ENCODE data around the gene FGD4. TPM values are rescaled to one million over a fixed set of nuclear protein-coding genes. Genes with fewer than 3 reads are reported as not detected.

The FGD4 gene
- total RNA-seq, 1 experiment from 2014 or later, result 31.6 TPM

GRCh38 chr12:32688786-32689185, 289.4 kb downstream of the FGD4 start:
- no peaks in the 10 kb centered on the region; the same call in 1 of the 2 replicates for H3K36me3 ChIP-seq (ENCODE audit: control insufficient read depth, insufficient read depth, low read length)
- no peaks in the 10 kb centered on the region for H3K4me1 ChIP-seq
- Mint-ChIP-seq H3K4me3 (ENCODE audit: unreplicated experiment) (no peak overlapping the region), H3K27ac (ENCODE audit: unreplicated experiment) (no peak overlapping the region), H3K27me3 (ENCODE audit: insufficient read depth, unreplicated experiment) (no peaks in the 10 kb centered on the region), H3K4me1 (ENCODE audit: low read depth, unreplicated experiment) (peaks cover 4% of the 10 kb centered on the region), H3K36me3 (ENCODE audit: insufficient read depth, unreplicated experiment) (peaks cover 40% of the 10 kb centered on the region), H3K9me3 (ENCODE audit: unreplicated experiment) (no peaks in the 10 kb centered on the region)
- H3K27me3 ChIP-seq (replicated peaks; ENCODE audit: control insufficient read depth, insufficient read depth, low read length), result no peaks in the 10 kb centered on the region
- H3K9me3 ChIP-seq, result no peaks in the 10 kb centered on the region
- POLR2A ChIA-PET, result no interaction called here
- no peak for TF ChIP-seq CTCF (IDR thresholded peaks at IDR 0.05; ENCODE audit: insufficient read depth in 1 of 2, low read depth in 1 of 2, low read length in 1 of 2, severe bottlenecking in 1 of 2, unreplicated experiment in 1 of 2)
- DNase-seq, result no peak
- no TSS peak for BruUV-seq (replicated peaks)
- intact Hi-C loops (cut with micrococcal nuclease; ENCODE audit: unreplicated experiment), result no loop called here
- no peak overlapping the region for H3K4me3 ChIP-seq (ENCODE audit: low read depth, low read length)
- CTCF ChIA-PET, result interaction anchor here (0.6 kb wide), 1 partner anchor 18 kb away, joined by 3 read pairs; no protein-coding TSS in a partner anchor

- Mint-ChIP-seq H3K9me3 (ENCODE audit: unreplicated experiment) (peaks cover 18% of the 10 kb centered on the region), H3K4me3 (ENCODE audit: unreplicated experiment) (no peak overlapping the region), H3K27me3 (ENCODE audit: insufficient read depth, unreplicated experiment) (no peaks in the 10 kb centered on the region), H3K27ac (ENCODE audit: unreplicated experiment) (no peak overlapping the region), H3K4me1 (ENCODE audit: low read depth, unreplicated experiment) (peaks cover 4% of the 10 kb centered on the region), H3K36me3 (ENCODE audit: insufficient read depth, unreplicated experiment) (peaks cover 35% of the 10 kb centered on the region)
- TF ChIP-seq CTCF (IDR thresholded peaks at IDR 0.05; ENCODE audit: insufficient read depth in 1 of 2, low read depth in 1 of 2, low read length in 1 of 2, severe bottlenecking in 1 of 2, unreplicated experiment in 1 of 2), result no peak
- Histone ChIP-seq H3K9me3 (peaks cover 11% of the 10 kb centered on the region; the same call in 1 of the 2 replicates), H3K36me3 (ENCODE audit: control insufficient read depth, insufficient read depth, low read length) (no peaks in the 10 kb centered on the region; the same call in none of the 2 replicates), H3K4me3 (ENCODE audit: low read depth, low read length) (no peak overlapping the region), H3K4me1 (no peaks in the 10 kb centered on the region), H3K27me3 (replicated peaks; ENCODE audit: control insufficient read depth, insufficient read depth, low read length) (no peaks in the 10 kb centered on the region)
- no peak for DNase-seq
- BruUV-seq (replicated peaks), result no TSS peak
- ChIA-PET POLR2A (no interaction called here), CTCF (no interaction called here)
- intact Hi-C loops (cut with micrococcal nuclease; ENCODE audit: unreplicated experiment), result no loop called here
These were observed 291.6 kb downstream of the FGD4 start for GRCh38 chr12:32690927-32691326.

DNA sequence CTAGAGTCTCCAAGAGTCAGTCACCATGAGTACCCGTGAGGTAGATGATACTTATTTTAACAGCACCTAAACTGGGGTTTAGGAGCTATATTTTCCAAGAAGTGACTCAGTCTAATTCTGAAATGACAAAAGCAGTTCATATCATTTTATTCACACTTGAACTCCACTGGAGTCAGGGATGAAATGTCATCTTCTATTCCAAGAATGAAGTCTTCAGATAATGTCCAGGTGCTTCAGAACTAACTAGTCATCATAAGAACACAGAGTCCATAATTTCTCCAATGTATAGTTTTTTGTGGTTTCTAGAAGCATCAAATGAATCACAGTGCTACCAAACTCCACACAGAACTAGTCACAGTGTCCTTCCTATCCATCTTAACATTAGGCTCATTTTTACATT, 293.0 kb downstream of the FGD4 start:
- ChIA-PET CTCF (no interaction called here), POLR2A (no interaction called here)
- BruUV-seq (replicated peaks), result no TSS peak
- peaks cover 4% of the 10 kb centered on the region for H3K4me1 Mint-ChIP-seq (ENCODE audit: low read depth, unreplicated experiment)
- H3K36me3 Mint-ChIP-seq (ENCODE audit: insufficient read depth, unreplicated experiment), result peaks cover 26% of the 10 kb centered on the region
- no peak for DNase-seq
- no peak overlapping the region for H3K27ac Mint-ChIP-seq (ENCODE audit: unreplicated experiment)
- H3K4me1 ChIP-seq, result no peaks in the 10 kb centered on the region
- no peaks in the 10 kb centered on the region; the same call in none of the 2 replicates for H3K36me3 ChIP-seq (ENCODE audit: control insufficient read depth, insufficient read depth, low read length)
- H3K27me3 Mint-ChIP-seq (ENCODE audit: insufficient read depth, unreplicated experiment), result no peaks in the 10 kb centered on the region
- intact Hi-C loops (cut with micrococcal nuclease; ENCODE audit: unreplicated experiment), result no loop called here
- TF ChIP-seq CTCF (IDR thresholded peaks at IDR 0.05; ENCODE audit: insufficient read depth in 1 of 2, low read depth in 1 of 2, low read length in 1 of 2, severe bottlenecking in 1 of 2, unreplicated experiment in 1 of 2), result no peak
- H3K9me3 Mint-ChIP-seq (ENCODE audit: unreplicated experiment), result peaks cover 21% of the 10 kb centered on the region
- H3K4me3 ChIP-seq (ENCODE audit: low read depth, low read length), result no peak overlapping the region
- no peaks in the 10 kb centered on the region for H3K27me3 ChIP-seq (replicated peaks; ENCODE audit: control insufficient read depth, insufficient read depth, low read length)
- no peak overlapping the region for H3K4me3 Mint-ChIP-seq (ENCODE audit: unreplicated experiment)
- H3K9me3 ChIP-seq, result peaks cover 11% of the 10 kb centered on the region; the same call in 1 of the 2 replicates

Data from Caco-2 (cell line).